OCI-M2 (cell line): ENCODE data around the gene OR8K1.

Experiments
- DNase-seq: peaks from one replicate; lab custom pipeline; 2025; ENCODE audit not compliant: unreplicated experiment; lab: John Stamatoyannopoulos, UW

OR8K1 gene

GRCh38 chr11:56345739-56346138 is at the start of gene OR8K1:
OR8K1 (plus strand) TSS chr11:56346039; CDS start chr11:56346039, 0 bp downstream.
- no peak for DNase-seq

GRCh38 chr11:56296898-56297297 is 48.9 kb upstream of the OR8K1 start:
- DNase-seq = no peak

GRCh38 chr11:56307836-56308235 is 38.0 kb upstream of the OR8K1 start:
- DNase-seq = no peak

- DNase-seq = no peak
These were observed 31.0 kb upstream of the OR8K1 start, which contains the start of gene OR8K3 for GRCh38 chr11:56314844-56315243. OR8K3 (plus strand) TSS chr11:56315144; CDS start chr11:56318307, 3,163 bp downstream.

- no peak for DNase-seq
These were observed 13.9 kb upstream of the OR8K1 start for GRCh38 chr11:56331861-56332491.

GRCh38 chr11:56333156-56333555 is 12.7 kb upstream of the OR8K1 start:
- DNase-seq = no peak

- no peak for DNase-seq
These were observed 5.5 kb upstream of the OR8K1 start for GRCh38 chr11:56340289-56340688.

- no peak for DNase-seq
These were observed 8.2 kb downstream of the OR8K1 start, which contains the start of gene OR8J1 for GRCh38 chr11:56353991-56354390. OR8J1 (plus strand) TSS chr11:56354291; CDS start chr11:56360247, 5,956 bp downstream.

- no peak for DNase-seq
These were observed 29.5 kb downstream of the OR8K1 start, which contains the start of gene OR8U1 for GRCh38 chr11:56375324-56375723. OR8U1 (plus strand) TSS chr11:56375624; CDS start chr11:56375624, 0 bp downstream.

- DNase-seq = no peak
These were observed 34.3 kb downstream of the OR8K1 start for GRCh38 chr11:56380120-56380519.

GRCh38 chr11:56394381-56394780 is 48.5 kb downstream of the OR8K1 start:
- no peak for DNase-seq

- no peak for DNase-seq
These were observed 50.2 kb downstream of the OR8K1 start for GRCh38 chr11:56396047-56396446.
